ENCODE data around the gene INPP1.
"Not testable (repeated sequence)": the region's sequence is repeated elsewhere in the genome, so short reads cannot be mapped to it uniquely, and the experiment has no call there.

INPP1 gene

GRCh38 chr2:190343536-190344275 is at the start of gene INPP1:
TSS of gene INPP1 (plus strand) at chr2:190343589. CDS start at chr2:190360103, 16,514 bp downstream.
- no peak for DNase-seq (ENCODE audit: low read depth in 1 of 2, low spot score in 1 of 2)

- DNase-seq (ENCODE audit: low read depth in 1 of 2, low spot score in 1 of 2), result not testable (repeated sequence)
Measured at GRCh38 chr2:190297880-190298279, 45.5 kb upstream of the INPP1 start.

GRCh38 chr2:190301032-190301431 is 42.4 kb upstream of the INPP1 start:
- no peak for DNase-seq (ENCODE audit: low read depth in 1 of 2, low spot score in 1 of 2)

GRCh38 chr2:190302052-190302451 is 41.3 kb upstream of the INPP1 start:
- DNase-seq (ENCODE audit: low read depth in 1 of 2, low spot score in 1 of 2), result no peak

GRCh38 chr2:190303647-190304046 is 39.7 kb upstream of the INPP1 start:
- DNase-seq (ENCODE audit: low read depth in 1 of 2, low spot score in 1 of 2), result no peak

GRCh38 chr2:190304404-190304803 is 39.0 kb upstream of the INPP1 start:
- DNase-seq (ENCODE audit: low read depth in 1 of 2, low spot score in 1 of 2), result no peak

- DNase-seq (ENCODE audit: low read depth in 1 of 2, low spot score in 1 of 2), result no peak
Measured at GRCh38 chr2:190308031-190308430, 35.4 kb upstream of the INPP1 start.

- DNase-seq (ENCODE audit: low read depth in 1 of 2, low spot score in 1 of 2), result no peak
Measured at GRCh38 chr2:190311893-190312634, 31.3 kb upstream of the INPP1 start.

GRCh38 chr2:190312635-190313025 is 30.8 kb upstream of the INPP1 start:
- DNase-seq (ENCODE audit: low read depth in 1 of 2, low spot score in 1 of 2), result not testable (repeated sequence)

GRCh38 chr2:190313880-190314279 is 29.5 kb upstream of the INPP1 start:
- DNase-seq (ENCODE audit: low read depth in 1 of 2, low spot score in 1 of 2), result no peak

GRCh38 chr2:190315273-190315672 is 28.1 kb upstream of the INPP1 start:
- no peak for DNase-seq (ENCODE audit: low read depth in 1 of 2, low spot score in 1 of 2)

GRCh38 chr2:190318514-190318913 is 24.9 kb upstream of the INPP1 start:
- DNase-seq (ENCODE audit: low read depth in 1 of 2, low spot score in 1 of 2), result no peak

- DNase-seq (ENCODE audit: low read depth in 1 of 2, low spot score in 1 of 2), result no peak
Measured at GRCh38 chr2:190318931-190319554, 24.3 kb upstream of the INPP1 start.

GRCh38 chr2:190319555-190320498 is 23.6 kb upstream of the INPP1 start, which contains the start of gene HIBCH:
TSS of gene HIBCH (minus strand) at chr2:190319826. CDS start at chr2:190319750, 76 bp downstream.
- DNase-seq (ENCODE audit: low read depth in 1 of 2, low spot score in 1 of 2), result peak; percentile 64 to 75

- DNase-seq (ENCODE audit: low read depth in 1 of 2, low spot score in 1 of 2), result no peak
Measured at GRCh38 chr2:190320696-190321095, 22.7 kb upstream of the INPP1 start.

- no peak for DNase-seq (ENCODE audit: low read depth in 1 of 2, low spot score in 1 of 2)
Measured at GRCh38 chr2:190323406-190323805, 20.0 kb upstream of the INPP1 start.

- no peak for DNase-seq (ENCODE audit: low read depth in 1 of 2, low spot score in 1 of 2)
Measured at GRCh38 chr2:190325588-190325987, 17.8 kb upstream of the INPP1 start.

- DNase-seq (ENCODE audit: low read depth in 1 of 2, low spot score in 1 of 2), result no peak
Measured at GRCh38 chr2:190327867-190328572, 15.4 kb upstream of the INPP1 start.

- no peak for DNase-seq (ENCODE audit: low read depth in 1 of 2, low spot score in 1 of 2)
Measured at GRCh38 chr2:190328573-190329147, 14.7 kb upstream of the INPP1 start.

GRCh38 chr2:190333395-190333794 is 10.0 kb upstream of the INPP1 start:
- DNase-seq (ENCODE audit: low read depth in 1 of 2, low spot score in 1 of 2), result no peak

All from activated T-helper 1 cell treated with anti-CD3 and anti-CD28 coated beads, Interleukin-2, amount 50 U/mL, for 16 hours (primary cell).